Measurements from ENCODE around the gene DUOX2.

DNA sequence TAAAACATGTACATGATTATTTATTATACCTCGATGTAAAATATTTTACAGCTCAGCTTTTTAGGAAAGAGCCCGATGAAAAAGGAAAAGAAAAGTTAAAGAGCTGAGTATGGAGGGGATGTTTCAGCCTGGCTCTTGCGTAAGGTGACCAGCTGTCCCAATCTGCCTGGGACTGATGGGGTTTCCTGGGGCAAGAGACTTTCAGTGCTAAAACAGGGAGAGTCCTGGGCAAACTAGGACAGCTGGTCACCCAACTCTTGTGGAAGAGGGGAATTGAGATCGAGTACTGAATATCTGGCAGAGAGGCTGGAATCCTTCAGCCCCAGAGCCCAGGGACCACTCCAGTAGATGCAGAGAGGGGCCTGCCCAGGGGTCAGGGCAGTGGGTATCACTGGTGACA lies 21.0 kb downstream of the DUOX2 start:
- TF ChIP-seq ELF4 (IDR thresholded peaks at IDR 0.05) (no peak), ARNT (IDR thresholded peaks at IDR 0.05) (no peak), FOXM1 (IDR thresholded peaks at IDR 0.05; ENCODE audit: borderline replicate concordance) (no peak), LEF1 (IDR thresholded peaks at IDR 0.05; ENCODE audit: borderline replicate concordance) (no peak), SUZ12 (IDR thresholded peaks at IDR 0.05) (no peak), FOXA1 (IDR thresholded peaks at IDR 0.05) (no peak), SP1 (IDR thresholded peaks at IDR 0.05) (no peak), CTBP1 (IDR thresholded peaks at IDR 0.05; ENCODE audit: borderline replicate concordance) (no peak), NFRKB (IDR thresholded peaks at IDR 0.05) (no peak), BHLHE40 (IDR thresholded peaks at IDR 0.05; ENCODE audit: borderline replicate concordance) (no peak), HDGF (IDR thresholded peaks at IDR 0.05; ENCODE audit: borderline replicate concordance) (no peak), FOXK2 (IDR thresholded peaks at IDR 0.05) (no peak), TARDBP (IDR thresholded peaks at IDR 0.05) (no peak), L3MBTL2 (conservative IDR thresholded peaks at IDR 0.05) (no peak)
